Measurements from ENCODE around the gene ZYX. TPM values are rescaled to one million over a fixed set of nuclear protein-coding genes. Genes with fewer than 3 reads are reported as not detected.
A peak's percentile ranks its signal among the peaks of the same experiment; 100 is the strongest.

The ZYX gene
- total and polyA plus RNA-seq, 2 of the 13 experiments (the other 11 are each of a cell fraction or from before 2014, with no cell fraction given) = 9.9 to 13.7 TPM

- ATAC-seq (peak; percentile 57), FAIRE-seq (no peak), DNase-seq (ENCODE audit: low spot score) (no peak)
- in situ Hi-C loops (cut with HindIII; ENCODE audit: extremely low pct_ligation_motif_present, low pct_unique_long_range_greater_than_20kb) (no loop called here), intact Hi-C loops (cut with micrococcal nuclease; ENCODE audit: unreplicated experiment) (no loop called here)
- 33% methylated on average over 4 of the region's 4 CpGs for WGBS (ENCODE audit: low lambda C conversion rate)
- BruUV-seq (replicated peaks) = no TSS peak
- Histone ChIP-seq H3K27ac (ENCODE audit: extremely low read length, insufficient read depth, low read length) (no peak overlapping the region), H3K79me2 (ENCODE audit: insufficient read depth, low read length) (no peaks in the 10 kb centered on the region), H3K36me3 (replicated peaks in 1 of 2; ENCODE audit: control insufficient read depth in 1 of 2, insufficient read depth in 2 of 2, low read length in 2 of 2) (no peaks in the 10 kb centered on the region), H3K4me1 (ENCODE audit: insufficient read depth, low read length) (no peaks in the 10 kb centered on the region), H3K9ac (ENCODE audit: insufficient read depth, low read depth, low read length) (no peak overlapping the region), H3K27me3 (ENCODE audit: control insufficient read depth in 1 of 2, insufficient read depth in 2 of 2, low read length in 2 of 2) (peaks cover 0 to 6% of the 10 kb centered on the region in 2 experiments; a peak in 1 of 5 replicates), H3K4me3 (replicated peaks in 1 of 3; ENCODE audit: insufficient read depth in 1 of 3, low read depth in 2 of 3, low read length in 3 of 3) (no peak overlapping the region), H4K20me1 (ENCODE audit: insufficient read depth, low read length) (no peaks in the 10 kb centered on the region), H3K9me3 (ENCODE audit: low read length) (no peaks in the 10 kb centered on the region), H3K4me2 (ENCODE audit: low read depth, low read length) (no peak overlapping the region), H2AFZ (ENCODE audit: low read length) (no peak overlapping the region)
- CTCF ChIA-PET (ENCODE audit: low intra/inter-chr PET ratio, low total read pairs) = no interaction called here
- TF ChIP-seq ZNF280D (CRISPR knock-in tag; IDR thresholded peaks at IDR 0.05) = no peak
- TF ChIP-seq CTCF (CRISPR knock-in tag; IDR thresholded peaks at IDR 0.05) = peak; percentile 47
- peak; percentile 39; the same call in 1 of the 2 replicates for TF ChIP-seq STAG1 (CRISPR knock-in tag; IDR thresholded peaks at IDR 0.05)
- POLR2A ChIA-PET = no interaction called here
Measured at GRCh38 chr7:143346018-143346417, 35.1 kb upstream of the ZYX start.

All from HepG2 (cell line).